Mucosa of descending colon (tissue), 3 donors: ENCODE results near the gene ZNF583. TPM values are rescaled to one million over a fixed set of nuclear protein-coding genes. Genes with fewer than 3 reads are reported as not detected.

Experiments used
- ATAC-seq: fragments of 200-7000 bp; cut with Tn5 transposase; one replicate; pipeline ENCODE4 v1.9.1; 2020; ENCODE audit warnings: mild to moderate bottlenecking, moderate library complexity
- DNase-seq, 3 donors: peaks; one replicate each; pipeline ENCODE4 v3.0.0-alpha.2; 2020
- H3K36me3 ChIP-seq: fragments of 200-600 bp; one replicate; pipeline ENCODE4 v1.8.0; 2021; ENCODE audit warnings: low read depth, mild to moderate bottlenecking
- H3K4me1 ChIP-seq: fragments of 200-600 bp; one replicate; pipeline ENCODE4 v1.8.0; 2021; ENCODE audit warnings: low read depth, mild to moderate bottlenecking
- H3K4me3 ChIP-seq: fragments of 200-600 bp; one replicate; pipeline ENCODE4 v1.8.0; 2021; ENCODE audit warnings: mild to moderate bottlenecking
- H3K9me3 ChIP-seq: fragments of 200-600 bp; one replicate; pipeline ENCODE4 v1.8.0; 2021; ENCODE audit warnings: mild to moderate bottlenecking
- CTCF ChIP-seq: fragments of 200-600 bp; IDR thresholded peaks from one replicate; pipeline ENCODE4 v1.8.0; 2022; ENCODE audit warnings: antibody characterized with exemption, mild to moderate bottlenecking
- intact Hi-C, 2 donors: fragments of 100-400 bp; cut with DNase I in 1 of 2; cut with micrococcal nuclease in 1 of 2; formaldehyde crosslinking; loops; one replicate each; pipeline versions ENCODE4 v1.11.0 to v1.11.1; 2022; cut with DNase I, micrococcal nuclease
- total RNA-seq, 3 donors: library from RNA; stranded (reverse); fragmentation: NEBNext Ultra II Directional in 2 of 3; extraction: Animal tissue kit (Norgen Biotek cat#: 25700) in 2 of 3; gene quantifications; one replicate each; pipeline versions ENCODE4 v1.2.1 to v1.2.4, GENCODE V29; 2021 to 2023
- donor health status: DM: no; HTN: no; CAD: no; lungs with moderate emphysema.
- donor health status: DM: no; HTN: no; CAD: no.
- donor health status: DM: no; HTN: yes; CAD: no.

ZNF583 gene
- total RNA-seq, 3 donors from 2014 or later: 1.4 to 11.2 (median 2.1) TPM

GRCh38 chr19:56393119-56394012 is 10.8 kb upstream of the ZNF583 start, which contains the start of gene ZNF582:
TSS of gene ZNF582 (minus strand) at chr19:56393534. CDS start at chr19:56391752, 1,782 bp downstream.
- peak; percentile 61 for TF ChIP-seq CTCF
- H3K4me1 ChIP-seq: no peaks in the 10 kb centered on the region
- intact Hi-C loops: no loop called here
- H3K36me3 ChIP-seq: no peaks in the 10 kb centered on the region
- H3K9me3 ChIP-seq: peaks cover 42% of the 10 kb centered on the region
- ATAC-seq (peak; percentile 99), DNase-seq (peak; percentile 94 to 96 (median 96))
- H3K4me3 ChIP-seq: peak within 1 kb of the TSS; percentile 61

- Histone ChIP-seq H3K36me3 (no peaks in the 10 kb centered on the region), H3K4me3 (no peak overlapping the region), H3K9me3 (peaks cover 80% of the 10 kb centered on the region), H3K4me1 (no peaks in the 10 kb centered on the region)
- no peak for TF ChIP-seq CTCF
- intact Hi-C loops: no loop called here
- ATAC-seq: no peak
- DNase-seq: no peak
Observed at GRCh38 chr19:56398809-56399208, 5.3 kb upstream of the ZNF583 start.

GRCh38 chr19:56400485-56400884 is 3.6 kb upstream of the ZNF583 start:
- no peak for TF ChIP-seq CTCF
- Histone ChIP-seq H3K4me3 (no peak overlapping the region), H3K4me1 (peaks cover 4% of the 10 kb centered on the region), H3K9me3 (peaks cover 64% of the 10 kb centered on the region), H3K36me3 (no peaks in the 10 kb centered on the region)
- DNase-seq (no peak), ATAC-seq (no peak)
- intact Hi-C loops: no loop called here

- ATAC-seq: no peak
- H3K4me1 ChIP-seq: peaks cover 4% of the 10 kb centered on the region
- no peak for DNase-seq
- H3K36me3 ChIP-seq: no peaks in the 10 kb centered on the region
- H3K4me3 ChIP-seq: no peak overlapping the region
- H3K9me3 ChIP-seq: peaks cover 68% of the 10 kb centered on the region
- intact Hi-C loops: no loop called here
- TF ChIP-seq CTCF: no peak
Observed at GRCh38 chr19:56403261-56403660, 871 bp upstream of the ZNF583 start.

- peaks cover 69% of the 10 kb centered on the region for H3K9me3 ChIP-seq
- intact Hi-C loops: no loop called here
- no peaks in the 10 kb centered on the region for H3K36me3 ChIP-seq
- ATAC-seq (no peak), DNase-seq (no peak)
- H3K4me1 ChIP-seq: peaks cover 4% of the 10 kb centered on the region
- H3K4me3 ChIP-seq: no peak overlapping the region
- TF ChIP-seq CTCF: no peak
Observed at GRCh38 chr19:56404705-56405056, 549 bp downstream of the ZNF583 start.
